ENCODE measurements around the gene PDE3B.

- TF ChIP-seq CTCF (IDR thresholded peaks at IDR 0.05), result no peak
- no peak for TF ChIP-seq POLR2A (IDR thresholded peaks at IDR 0.05)
Observed at GRCh38 chr11:14756349-14756748, 112.7 kb downstream of the PDE3B start.
